Natural killer cell (primary cell): ENCODE measurements around the gene ERVFRD-1. TPM values are rescaled to one million over a fixed set of nuclear protein-coding genes. Genes with fewer than 3 reads are reported as not detected.

Experiments
- ATAC-seq, 3 donors: fragments of 150-1000 bp in 2 of 3; fragments of 200-7000 bp in 1 of 3; cut with Tn5 transposase; 1 replicate in 1 of 3; 2 replicates in 2 of 3; pipeline ENCODE4 v1.10.0; 2021; ENCODE audit warnings: mild to moderate bottlenecking in 2 of 3, moderate library complexity in 2 of 3
- DNase-seq, 2 donors: peaks; one replicate each; pipeline versions ENCODE4 v3.0.0 to v3.0.0-alpha.2; 2013 to 2021; ENCODE audit warnings: mixed read lengths in 1 of 2
- H3K27ac ChIP-seq: one replicate; pipeline ENCODE4 v1.5.1; 2013; ENCODE audit warnings: mild to moderate bottlenecking, low read length
- H3K27me3 ChIP-seq: one replicate; pipeline ENCODE4 v1.6.1; 2013; ENCODE audit warnings: low read length; ENCODE audit not compliant: control insufficient read depth, insufficient read depth
- H3K36me3 ChIP-seq: one replicate; pipeline ENCODE4 v1.6.1; 2013; ENCODE audit warnings: low read length; ENCODE audit not compliant: control insufficient read depth, insufficient read depth
- H3K4me1 ChIP-seq: one replicate; pipeline ENCODE4 v1.6.1; 2013; ENCODE audit warnings: low read length; ENCODE audit not compliant: control insufficient read depth, insufficient read depth
- H3K4me3 ChIP-seq: one replicate; pipeline ENCODE4 v1.5.1; 2013; ENCODE audit warnings: low read length
- H3K9me3 ChIP-seq: one replicate; pipeline ENCODE4 v1.6.1; 2013; ENCODE audit warnings: low read length; ENCODE audit not compliant: control insufficient read depth, insufficient read depth
- H3K27ac Mint-ChIP-seq, 2 donors: one replicate each; pipeline ENCODE4 v1.8.0; 2022; ENCODE audit warnings: mild to moderate bottlenecking in 2 of 2, mixed read lengths in 2 of 2, moderate library complexity in 1 of 2
- H3K27me3 Mint-ChIP-seq, 2 donors: one replicate each; pipeline ENCODE4 v1.8.0; 2022; ENCODE audit warnings: low read depth in 2 of 2, mixed read lengths in 2 of 2
- H3K36me3 Mint-ChIP-seq: one replicate; pipeline ENCODE4 v1.8.0; 2022; ENCODE audit warnings: mixed read lengths
- H3K4me1 Mint-ChIP-seq, 2 donors: one replicate each; pipeline ENCODE4 v1.8.0; 2022; ENCODE audit warnings: mixed read lengths in 2 of 2
- H3K4me3 Mint-ChIP-seq: one replicate; pipeline ENCODE4 v1.8.0; 2022; ENCODE audit warnings: mild to moderate bottlenecking, moderate library complexity, mixed read lengths
- H3K9me3 Mint-ChIP-seq, 2 donors: one replicate each; pipeline ENCODE4 v1.8.0; 2022; ENCODE audit warnings: mixed read lengths in 2 of 2
- CTCF ChIP-seq: fragments of 200-600 bp; IDR thresholded peaks from one replicate; pipeline ENCODE4 v1.8.0; 2022; ENCODE audit warnings: antibody characterized with exemption
- WGBS: methylation state at CpG from one replicate; pipeline ENCODE4 v1.1.7; 2013; ENCODE audit warnings: missing lambda C conversion rate; ENCODE audit not compliant: insufficient coverage; 5-methylcytosine and 5-hydroxymethylcytosine counted together
- intact Hi-C: fragments of 100-400 bp; cut with micrococcal nuclease; formaldehyde crosslinking; loops from one replicate; pipeline ENCODE4 v1.14.2; 2022
- total RNA-seq, 4 donors: library from RNA; stranded (reverse); fragments of 120-200 nt in 1 of 4; gene quantifications; one replicate each; pipeline versions ENCODE4 v1.2.3 to v1.2.4, GENCODE V29; 2013 to 2022

The ERVFRD-1 gene
- total RNA-seq, 3 donors from 2014 or later (not counting 1 experiment from before 2014, with no cell fraction given): not detected

GRCh38 chr6:11078266-11078665, 33.3 kb downstream of the ERVFRD-1 start:
- Histone ChIP-seq H3K36me3 (no peaks in the 10 kb centered on the region), H3K4me3 (no peak overlapping the region), H3K9me3 (no peaks in the 10 kb centered on the region), H3K27ac (no peak overlapping the region), H3K4me1 (no peaks in the 10 kb centered on the region), H3K27me3 (no peaks in the 10 kb centered on the region)
- H3K27ac Mint-ChIP-seq: no peak overlapping the region
- DNase-seq (no peak), ATAC-seq (no peak)
- peaks cover 0 to 5% of the 10 kb centered on the region in 2 donors for H3K27me3 Mint-ChIP-seq
- no peak overlapping the region for H3K4me3 Mint-ChIP-seq
- WGBS: 89% methylated on average over 4 of the region's 4 CpGs
- H3K36me3 Mint-ChIP-seq: no peaks in the 10 kb centered on the region
- TF ChIP-seq CTCF: no peak
- intact Hi-C loops: no loop called here
- no peaks in the 10 kb centered on the region for H3K9me3 Mint-ChIP-seq
- no peaks in the 10 kb centered on the region for H3K4me1 Mint-ChIP-seq

- Mint-ChIP-seq H3K36me3 (no peaks in the 10 kb centered on the region), H3K4me3 (no peak overlapping the region), H3K27me3 (peaks cover 0 to 8% of the 10 kb centered on the region in 2 donors), H3K4me1 (no peaks in the 10 kb centered on the region), H3K27ac (no peak overlapping the region), H3K9me3 (no peaks in the 10 kb centered on the region)
- WGBS: 96% methylated on average over 1 of the region's 2 CpGs
- intact Hi-C loops: no loop called here
- DNase-seq (no peak), ATAC-seq (no peak)
- no peak for TF ChIP-seq CTCF
- Histone ChIP-seq H3K27me3 (no peaks in the 10 kb centered on the region), H3K36me3 (no peaks in the 10 kb centered on the region), H3K4me1 (no peaks in the 10 kb centered on the region), H3K27ac (no peak overlapping the region), H3K4me3 (no peak overlapping the region), H3K9me3 (no peaks in the 10 kb centered on the region)
Observed at GRCh38 chr6:11076540-11076939, 35.0 kb downstream of the ERVFRD-1 start.

GRCh38 chr6:11072101-11072500, 39.4 kb downstream of the ERVFRD-1 start:
- H3K36me3 ChIP-seq: no peaks in the 10 kb centered on the region
- no peak for DNase-seq
- Mint-ChIP-seq H3K27me3 (peaks cover 0 to 9% of the 10 kb centered on the region in 2 donors), H3K36me3 (no peaks in the 10 kb centered on the region), H3K4me3 (no peak overlapping the region), H3K9me3 (no peaks in the 10 kb centered on the region), H3K4me1 (no peaks in the 10 kb centered on the region), H3K27ac (no peak overlapping the region)
- no peaks in the 10 kb centered on the region for H3K4me1 ChIP-seq
- intact Hi-C loops: no loop called here
- no peak overlapping the region for H3K4me3 ChIP-seq
- ATAC-seq: no peak
- no peaks in the 10 kb centered on the region for H3K27me3 ChIP-seq
- no peaks in the 10 kb centered on the region for H3K9me3 ChIP-seq
- no peak for TF ChIP-seq CTCF
- 98% methylated on average over 4 of the region's 4 CpGs for WGBS
- H3K27ac ChIP-seq: no peak overlapping the region

GRCh38 chr6:11069760-11070159, 41.8 kb downstream of the ERVFRD-1 start:
- no peak overlapping the region for H3K4me3 Mint-ChIP-seq
- no peak overlapping the region for H3K4me3 ChIP-seq
- H3K9me3 ChIP-seq: no peaks in the 10 kb centered on the region
- no peak for TF ChIP-seq CTCF
- H3K4me1 Mint-ChIP-seq: no peaks in the 10 kb centered on the region
- H3K27ac Mint-ChIP-seq: no peak overlapping the region
- no peak for DNase-seq
- ATAC-seq: no peak
- intact Hi-C loops: no loop called here
- H3K27ac ChIP-seq: no peak overlapping the region
- H3K9me3 Mint-ChIP-seq: no peaks in the 10 kb centered on the region
- H3K27me3 Mint-ChIP-seq: peaks cover 4 to 12% of the 10 kb centered on the region in 2 donors
- WGBS: 100% methylated on average over 1 of the region's 2 CpGs
- H3K36me3 Mint-ChIP-seq: no peaks in the 10 kb centered on the region
- H3K4me1 ChIP-seq: no peaks in the 10 kb centered on the region
- H3K36me3 ChIP-seq: no peaks in the 10 kb centered on the region
- no peaks in the 10 kb centered on the region for H3K27me3 ChIP-seq
